ENCODE data around the gene UBXN1.
"Not testable (repeated sequence)": the region's sequence is repeated elsewhere in the genome, so short reads cannot be mapped to it uniquely, and the experiment has no call there.

The UBXN1 gene

GRCh38 chr11:62677714-62678113 lies 1.2 kb downstream of the UBXN1 start:
- peak overlapping the region; percentile 89 for H3K27ac ChIP-seq (replicated peaks)
- H3K4me3 ChIP-seq (replicated peaks; ENCODE audit: insufficient read depth, low read length) = peak overlapping the region; percentile 100
- DNase-seq (ENCODE audit: low read depth in 1 of 2, low spot score in 1 of 2) = no peak
- TF ChIP-seq POLR2AphosphoS5 (IDR thresholded peaks at IDR 0.05; ENCODE audit: low read depth) (no peak), REST (IDR thresholded peaks at IDR 0.05; ENCODE audit: insufficient replicate concordance, low read depth) (no peak), CTCF (IDR thresholded peaks at IDR 0.05; ENCODE audit: insufficient read depth, low read length) (no peak), SPI1 (IDR thresholded peaks at IDR 0.05; ENCODE audit: borderline replicate concordance, low read depth) (no peak), GABPA (IDR thresholded peaks at IDR 0.05; ENCODE audit: low read depth) (no peak)
- no peaks in the 10 kb centered on the region for H3K27me3 ChIP-seq (ENCODE audit: insufficient read depth, poor library complexity, severe bottlenecking)

GRCh38 chr11:62677156-62677555 lies 1.7 kb downstream of the UBXN1 start:
- DNase-seq (ENCODE audit: low read depth in 1 of 2, low spot score in 1 of 2) = no peak
- TF ChIP-seq REST (IDR thresholded peaks at IDR 0.05; ENCODE audit: insufficient replicate concordance, low read depth) (no peak), GABPA (IDR thresholded peaks at IDR 0.05; ENCODE audit: low read depth) (no peak), CTCF (IDR thresholded peaks at IDR 0.05; ENCODE audit: insufficient read depth, low read length) (no peak), POLR2AphosphoS5 (IDR thresholded peaks at IDR 0.05; ENCODE audit: low read depth) (no peak), SPI1 (IDR thresholded peaks at IDR 0.05; ENCODE audit: borderline replicate concordance, low read depth) (no peak)
- Histone ChIP-seq H3K27me3 (ENCODE audit: insufficient read depth, poor library complexity, severe bottlenecking) (no peaks in the 10 kb centered on the region), H3K4me3 (replicated peaks; ENCODE audit: insufficient read depth, low read length) (no peak overlapping the region), H3K27ac (replicated peaks) (no peak overlapping the region; the same call in 1 of the 2 replicates)

- Histone ChIP-seq H3K27me3 (ENCODE audit: insufficient read depth, poor library complexity, severe bottlenecking) (no peaks in the 10 kb centered on the region), H3K27ac (replicated peaks) (no peak overlapping the region), H3K4me3 (replicated peaks; ENCODE audit: insufficient read depth, low read length) (no peak overlapping the region)
- no peak for TF ChIP-seq POLR2AphosphoS5 (IDR thresholded peaks at IDR 0.05; ENCODE audit: low read depth)
- no peak for TF ChIP-seq CTCF (IDR thresholded peaks at IDR 0.05; ENCODE audit: insufficient read depth, low read length)
- no peak for TF ChIP-seq GABPA (IDR thresholded peaks at IDR 0.05; ENCODE audit: low read depth)
- no peak for TF ChIP-seq SPI1 (IDR thresholded peaks at IDR 0.05; ENCODE audit: borderline replicate concordance, low read depth)
- no peak for TF ChIP-seq REST (IDR thresholded peaks at IDR 0.05; ENCODE audit: insufficient replicate concordance, low read depth)
- DNase-seq (ENCODE audit: low read depth in 1 of 2, low spot score in 1 of 2) = no peak
Measured at GRCh38 chr11:62676698-62677097, 2.2 kb downstream of the UBXN1 start.

- not testable (repeated sequence) for H3K27me3 ChIP-seq (ENCODE audit: insufficient read depth, poor library complexity, severe bottlenecking); DNase-seq (ENCODE audit: low read depth in 1 of 2, low spot score in 1 of 2); H3K27ac ChIP-seq (replicated peaks); H3K4me3 ChIP-seq (replicated peaks; ENCODE audit: insufficient read depth, low read length)
Measured at GRCh38 chr11:62675415-62675814, 3.5 kb downstream of the UBXN1 start.
